GM06990 (cell line): ENCODE results near the gene AMZ1.
"Not testable (repeated sequence)": the region's sequence is repeated elsewhere in the genome, so short reads cannot be mapped to it uniquely, and the experiment has no call there.

Experiments used
- DNase-seq: peaks from one replicate; pipeline ENCODE4 v3.0.0-alpha.2; 2011; ENCODE audit not compliant: insufficient read length; ENCODE audit errors: extremely low read depth
- H3K27me3 ChIP-seq: replicated peaks from 2 replicates; pipeline ENCODE4 v1.6.0; 2011; ENCODE audit warnings: low read length; ENCODE audit not compliant: control insufficient read depth, insufficient read depth
- H3K36me3 ChIP-seq: 2 replicates; pipeline ENCODE4 v1.5.1; 2011; ENCODE audit warnings: low read length; ENCODE audit not compliant: control insufficient read depth, insufficient read depth
- H3K4me3 ChIP-seq: replicated peaks from 2 replicates; pipeline ENCODE4 v1.5.1; 2011; ENCODE audit warnings: low read depth, mild to moderate bottlenecking, control low read depth, low read length
- CTCF ChIP-seq: IDR thresholded peaks from 2 replicates; pipeline ENCODE4 v1.5.1; 2011; ENCODE audit warnings: low read length, control low read depth, mild to moderate bottlenecking, inconsistent platforms; ENCODE audit not compliant: insufficient read depth, poor library complexity, severe bottlenecking

AMZ1 gene

GRCh38 chr7:2734751-2735571 lies 47.0 kb downstream of the AMZ1 start:
- no peak for TF ChIP-seq CTCF
- H3K27me3 ChIP-seq: no peaks in the 10 kb centered on the region
- no peak for DNase-seq
- H3K4me3 ChIP-seq: no peak overlapping the region
- peaks cover 7% of the 10 kb centered on the region for H3K36me3 ChIP-seq

GRCh38 chr7:2735744-2736143 lies 47.7 kb downstream of the AMZ1 start:
- Histone ChIP-seq H3K36me3 (peaks cover 5% of the 10 kb centered on the region), H3K27me3 (no peaks in the 10 kb centered on the region), H3K4me3 (no peak overlapping the region)
- no peak for TF ChIP-seq CTCF
- DNase-seq: no peak

GRCh38 chr7:2736411-2736914 lies 48.5 kb downstream of the AMZ1 start:
- no peak for DNase-seq
- no peak for TF ChIP-seq CTCF
- H3K27me3 ChIP-seq: no peaks in the 10 kb centered on the region
- peaks cover under 1% of the 10 kb centered on the region; the same call in 1 of the 2 replicates for H3K36me3 ChIP-seq
- H3K4me3 ChIP-seq: no peak overlapping the region

GRCh38 chr7:2737005-2737743 lies 49.2 kb downstream of the AMZ1 start:
- not testable (repeated sequence) for DNase-seq, H3K27me3 ChIP-seq, H3K4me3 ChIP-seq, H3K36me3 ChIP-seq

GRCh38 chr7:2737771-2738540 lies 50.0 kb downstream of the AMZ1 start:
- Histone ChIP-seq H3K4me3 (no peak overlapping the region), H3K36me3 (no peaks in the 10 kb centered on the region), H3K27me3 (no peaks in the 10 kb centered on the region)
- TF ChIP-seq CTCF: no peak
- no peak for DNase-seq
